ENCODE data around the gene ZCCHC7.

Gene ZCCHC7

GRCh38 chr9:37297592-37297991 lies 177.2 kb downstream of the ZCCHC7 start:
- Histone ChIP-seq H3K4me3 (IDR thresholded peaks at IDR 0.05; ENCODE audit: insufficient read depth, low read depth, low read length) (no peak overlapping the region), H3K27me3 (ENCODE audit: insufficient read depth, low read depth) (no peaks in the 10 kb centered on the region), H3K27ac (no peak overlapping the region), H3K9ac (no peak overlapping the region), H3K79me2 (ENCODE audit: insufficient read depth, low read depth) (no peaks in the 10 kb centered on the region; the same call in 1 of the 2 replicates), H2AFZ (ENCODE audit: low read depth) (no peak overlapping the region), H4K20me1 (ENCODE audit: insufficient read depth) (peaks cover 5% of the 10 kb centered on the region; the same call in 1 of the 2 replicates), H3K36me3 (ENCODE audit: insufficient read depth) (no peaks in the 10 kb centered on the region), H3K4me2 (no peak overlapping the region), H3K4me1 (ENCODE audit: low read depth, poor library complexity, severe bottlenecking) (peaks cover 68% of the 10 kb centered on the region)
- TF ChIP-seq CTCF (conservative IDR thresholded peaks at IDR 0.05; ENCODE audit: low read depth, low read length), result no peak

- Histone ChIP-seq H3K79me2 (ENCODE audit: insufficient read depth, low read depth) (no peaks in the 10 kb centered on the region; the same call in 1 of the 2 replicates), H3K36me3 (ENCODE audit: insufficient read depth) (no peaks in the 10 kb centered on the region), H3K4me1 (ENCODE audit: low read depth, poor library complexity, severe bottlenecking) (peaks cover 50% of the 10 kb centered on the region), H2AFZ (ENCODE audit: low read depth) (no peak overlapping the region), H3K9ac (no peak overlapping the region), H3K4me2 (peak overlapping the region; percentile 68; the same call in 1 of the 2 replicates), H3K27me3 (ENCODE audit: insufficient read depth, low read depth) (no peaks in the 10 kb centered on the region), H3K27ac (no peak overlapping the region), H4K20me1 (ENCODE audit: insufficient read depth) (peaks cover 5% of the 10 kb centered on the region; the same call in 1 of the 2 replicates), H3K4me3 (IDR thresholded peaks at IDR 0.05; ENCODE audit: insufficient read depth, low read depth, low read length) (no peak overlapping the region)
- no peak for TF ChIP-seq CTCF (conservative IDR thresholded peaks at IDR 0.05; ENCODE audit: low read depth, low read length)
Observed at GRCh38 chr9:37300620-37301019, 180.2 kb downstream of the ZCCHC7 start.

- Histone ChIP-seq H3K9ac (no peak overlapping the region), H3K4me2 (peak overlapping the region; percentile 68), H3K36me3 (ENCODE audit: insufficient read depth) (no peaks in the 10 kb centered on the region), H3K27me3 (ENCODE audit: insufficient read depth, low read depth) (no peaks in the 10 kb centered on the region), H3K4me1 (ENCODE audit: low read depth, poor library complexity, severe bottlenecking) (peaks cover 44% of the 10 kb centered on the region), H4K20me1 (ENCODE audit: insufficient read depth) (peaks cover 3% of the 10 kb centered on the region; the same call in 1 of the 2 replicates), H3K79me2 (ENCODE audit: insufficient read depth, low read depth) (no peaks in the 10 kb centered on the region; the same call in 1 of the 2 replicates), H2AFZ (ENCODE audit: low read depth) (no peak overlapping the region), H3K27ac (no peak overlapping the region), H3K4me3 (IDR thresholded peaks at IDR 0.05; ENCODE audit: insufficient read depth, low read depth, low read length) (no peak overlapping the region)
- no peak for TF ChIP-seq CTCF (conservative IDR thresholded peaks at IDR 0.05; ENCODE audit: low read depth, low read length)
Observed at GRCh38 chr9:37301042-37301853, 180.9 kb downstream of the ZCCHC7 start.

GRCh38 chr9:37301854-37302172 lies 181.4 kb downstream of the ZCCHC7 start:
- TF ChIP-seq CTCF (conservative IDR thresholded peaks at IDR 0.05; ENCODE audit: low read depth, low read length), result no peak
- peak overlapping the region; percentile 68 for H3K4me2 ChIP-seq
- no peaks in the 10 kb centered on the region; the same call in 1 of the 2 replicates for H3K79me2 ChIP-seq (ENCODE audit: insufficient read depth, low read depth)
- H3K27me3 ChIP-seq (ENCODE audit: insufficient read depth, low read depth), result no peaks in the 10 kb centered on the region
- no peak overlapping the region for H3K4me3 ChIP-seq (IDR thresholded peaks at IDR 0.05; ENCODE audit: insufficient read depth, low read depth, low read length)
- H3K4me1 ChIP-seq (ENCODE audit: low read depth, poor library complexity, severe bottlenecking), result peaks cover 40% of the 10 kb centered on the region
- H3K36me3 ChIP-seq (ENCODE audit: insufficient read depth), result no peaks in the 10 kb centered on the region
- no peak overlapping the region for H3K9ac ChIP-seq
- no peak overlapping the region for H2AFZ ChIP-seq (ENCODE audit: low read depth)
- no peak overlapping the region for H3K27ac ChIP-seq
- H4K20me1 ChIP-seq (ENCODE audit: insufficient read depth), result no peaks in the 10 kb centered on the region
